HL-60/S4 (cell line): Measurements from ENCODE around the gene MPC1.

Source experiments
- in situ Hi-C: fragments of 300-500 bp; cut with MboI; formaldehyde crosslinking; loops from 2 replicates; pipeline ENCODE4 v1.14.3; 2022; ENCODE audit warnings: low sequenced_read_pairs

The MPC1 gene

GRCh38 chr6:166323395-166323794 lies 59.3 kb downstream of the MPC1 start:
- in situ Hi-C loops, result no loop called here

GRCh38 chr6:166318649-166319600 lies 63.8 kb downstream of the MPC1 start:
- in situ Hi-C loops, result no loop called here

GRCh38 chr6:166318227-166318626 lies 64.5 kb downstream of the MPC1 start:
- in situ Hi-C loops, result no loop called here

GRCh38 chr6:166317261-166318212 lies 65.2 kb downstream of the MPC1 start:
- in situ Hi-C loops, result no loop called here

GRCh38 chr6:166315436-166315835 lies 67.3 kb downstream of the MPC1 start:
- in situ Hi-C loops, result no loop called here
